HCT116 (cell line): ENCODE measurements around the gene PKNOX2. TPM values are rescaled to one million over a fixed set of nuclear protein-coding genes. Genes with fewer than 3 reads are reported as not detected.

Experiments used
- ATAC-seq: fragments of 200-7000 bp; cut with Tn5 transposase; 2 replicates; pipeline ENCODE4 v1.9.1; 2020; ENCODE audit warnings: mild to moderate bottlenecking, moderate library complexity
- BruUV-seq: library from RNA; stranded (reverse); fragments of 400-500 nt; replicated peaks from 2 replicates; lab custom pipeline; 2021; lab: Mats Ljungman, UMichigan
- CTCF ChIA-PET: fragments of 300-600 bp; sonication (Branson Sonifier 250); formaldehyde crosslinking; loops from one replicate; lab custom pipeline; 2021; ENCODE audit warnings: antibody characterized with exemption; lab: Charles Lee
- POLR2A ChIA-PET: fragments of 300-600, 350-600 bp; sonication (Branson Sonifier 250); formaldehyde crosslinking; loops from one replicate; lab custom pipeline; 2021; ENCODE audit warnings: antibody characterized with exemption; lab: Charles Lee
- RAD21 ChIA-PET, 2 experiments: fragments of 300-600 bp; sonication (Branson Sonifier 250); formaldehyde crosslinking; loops; one replicate each; lab custom pipeline; 2023; ENCODE audit warnings: low total read pairs in 2 of 2; ENCODE audit not compliant: uncharacterized antibody in 2 of 2, unreplicated experiment in 2 of 2, low non-redundant PET in 1 of 2; lab: Charles Lee
- DNase-seq: peaks from one replicate; pipeline ENCODE4 v3.0.0-alpha.2; 2010; ENCODE audit warnings: low read depth, low spot score
- H2AFZ ChIP-seq: fragments of 200-600 bp; shearing (Covaris generic), sonication (generic); 2 replicates; pipeline ENCODE4 v1.6.1; 2017; ENCODE audit warnings: low read depth, mixed run types, mixed read lengths, antibody characterized with exemption, low read length; ENCODE audit not compliant: poor library complexity, severe bottlenecking
- H3K27ac ChIP-seq: 2 replicates; pipeline ENCODE4 v1.5.1; 2012; ENCODE audit warnings: low read depth, low read length
- H3K27me3 ChIP-seq: fragments of 200-600 bp; sonication (generic); 2 replicates; pipeline ENCODE4 v1.6.1; 2016; ENCODE audit warnings: mixed run types, low read length, mixed read lengths; ENCODE audit not compliant: insufficient read depth
- H3K36me3 ChIP-seq, 2 experiments: fragments of 200-500 bp in 1 of 2; fragments of 200-600 bp in 1 of 2; sonication (Bioruptor generic) in 1 of 2; sonication (generic) in 1 of 2; 2 replicates each; pipeline versions ENCODE4 v1.5.1 to v1.6.1; 2014 to 2016; ENCODE audit warnings: low read length in 2 of 2, inconsistent platforms in 1 of 2, mixed read lengths in 1 of 2, mixed run types in 1 of 2; ENCODE audit not compliant: insufficient read depth in 2 of 2, control insufficient read depth in 1 of 2
- H3K4me1 ChIP-seq, 2 experiments: fragments of 200-600 bp in 1 of 2; sonication (generic) in 1 of 2; 2 replicates each; pipeline versions ENCODE4 v1.5.1 to v1.6.1; 2012 to 2017; ENCODE audit warnings: low read length in 2 of 2, inconsistent platforms in 1 of 2, mild to moderate bottlenecking in 1 of 2, mixed read lengths in 1 of 2, mixed run types in 1 of 2, moderate library complexity in 1 of 2; ENCODE audit not compliant: insufficient read depth in 2 of 2, control insufficient read depth in 1 of 2
- H3K4me2 ChIP-seq: fragments of 200-600 bp; sonication (generic); 2 replicates; pipeline ENCODE4 v1.6.1; 2017; ENCODE audit warnings: mixed run types, low read length, mixed read lengths
- H3K4me3 ChIP-seq, 2 experiments: fragments of 200-600 bp in 1 of 2; sonication (generic) in 1 of 2; replicated peaks in 1 of 2; 2 replicates each; pipeline ENCODE4 v1.5.1; 2011 to 2016; ENCODE audit warnings: low read length in 2 of 2, control low read depth in 1 of 2, low read depth in 1 of 2, mild to moderate bottlenecking in 1 of 2, mixed read lengths in 1 of 2, mixed run types in 1 of 2
- H3K79me2 ChIP-seq: fragments of 200-600 bp; sonication (generic); 2 replicates; pipeline ENCODE4 v1.6.1; 2017; ENCODE audit warnings: mild to moderate bottlenecking, mixed run types, low read length, moderate library complexity, mixed read lengths; ENCODE audit not compliant: insufficient read depth
- H3K9ac ChIP-seq: fragments of 200-600 bp; sonication (generic); 2 replicates; pipeline ENCODE4 v1.6.1; 2016; ENCODE audit warnings: low read length, mixed read lengths
- H3K9me2 ChIP-seq: fragments of 200-600 bp; sonication (generic), shearing (Covaris generic); 2 replicates; pipeline ENCODE4 v1.6.1; 2017; ENCODE audit warnings: mixed run types, mild to moderate bottlenecking, moderate library complexity; ENCODE audit not compliant: insufficient read depth
- H3K9me3 ChIP-seq, 2 experiments: fragments of 200-500 bp in 1 of 2; fragments of 200-600 bp in 1 of 2; sonication (Bioruptor generic) in 1 of 2; sonication (generic) in 1 of 2; 2 replicates each; pipeline ENCODE4 v1.6.1; 2014 to 2017; ENCODE audit warnings: low read length in 2 of 2, mixed read lengths in 2 of 2, inconsistent platforms in 1 of 2, low read depth in 1 of 2, mild to moderate bottlenecking in 1 of 2, mixed run types in 1 of 2, moderate library complexity in 1 of 2; ENCODE audit not compliant: control insufficient read depth in 1 of 2, insufficient read depth in 1 of 2
- H4K20me1 ChIP-seq: fragments of 200-600 bp; sonication (generic), shearing (Covaris generic); 2 replicates; pipeline ENCODE4 v1.6.1; 2017; ENCODE audit warnings: mixed run types, mild to moderate bottlenecking, moderate library complexity; ENCODE audit not compliant: insufficient read depth
- CEBPB ChIP-seq: IDR thresholded peaks from 2 replicates; pipeline ENCODE4 v1.6.1; 2012; ENCODE audit warnings: low read depth
- EGR1 ChIP-seq: IDR thresholded peaks from 2 replicates; pipeline ENCODE4 v1.6.1; 2012; ENCODE audit warnings: low read depth
- ELF1 ChIP-seq: IDR thresholded peaks from 2 replicates; pipeline ENCODE4 v1.6.1; 2012; ENCODE audit warnings: low read depth, borderline replicate concordance
- EZH2 ChIP-seq: fragments of 200-600 bp; sonication (generic); IDR thresholded peaks from 2 replicates; pipeline ENCODE4 v1.6.1; 2017; ENCODE audit warnings: antibody characterized with exemption, mixed run types
- EZH2phosphoT487 ChIP-seq: fragments of 200-600 bp; IDR thresholded peaks from 2 replicates; pipeline ENCODE4 v1.6.1; 2018; ENCODE audit warnings: antibody characterized with exemption, borderline replicate concordance
- FOSL1 ChIP-seq: IDR thresholded peaks from 2 replicates; pipeline ENCODE4 v1.6.1; 2012; ENCODE audit warnings: low read depth
- JUND ChIP-seq: IDR thresholded peaks from 2 replicates; pipeline ENCODE4 v1.6.1; 2012
- MAX ChIP-seq: IDR thresholded peaks from 2 replicates; pipeline ENCODE4 v1.6.1; 2012
- POLR2A ChIP-seq: IDR thresholded peaks from 2 replicates; pipeline ENCODE4 v1.7.0; 2011; ENCODE audit warnings: borderline replicate concordance; ENCODE audit not compliant: insufficient read depth, insufficient read length; ENCODE audit errors: extremely low read depth
- RAD21 ChIP-seq: IDR thresholded peaks from 2 replicates; pipeline ENCODE4 v1.6.1; 2012; ENCODE audit warnings: low read depth, mild to moderate bottlenecking
- SIN3A ChIP-seq: IDR thresholded peaks from 2 replicates; pipeline ENCODE4 v1.6.1; 2012; ENCODE audit warnings: low read depth
- SP1 ChIP-seq: IDR thresholded peaks from 2 replicates; pipeline ENCODE4 v1.6.1; 2012; ENCODE audit warnings: low read depth
- SRF ChIP-seq: IDR thresholded peaks from 2 replicates; pipeline ENCODE4 v1.6.1; 2012; ENCODE audit warnings: low read depth
- TCF7L2 ChIP-seq: IDR thresholded peaks from 2 replicates; pipeline ENCODE4 v1.7.0; 2011; ENCODE audit warnings: borderline replicate concordance, inconsistent platforms; ENCODE audit not compliant: insufficient read depth, insufficient read length; ENCODE audit errors: extremely low read depth
- ZBTB33 ChIP-seq: IDR thresholded peaks from 2 replicates; pipeline ENCODE4 v1.6.1; 2011; ENCODE audit warnings: mild to moderate bottlenecking, low read length, moderate library complexity; ENCODE audit not compliant: insufficient replicate concordance; ENCODE audit errors: extremely low read depth
- ZFX ChIP-seq: fragments of 450-650 bp; IDR thresholded peaks from 2 replicates; pipeline ENCODE4 v1.6.1; 2017
- ZNF274 ChIP-seq: fragments of 200-500 bp; sonication (Bioruptor generic); IDR thresholded peaks from 2 replicates; pipeline ENCODE4 v1.6.1; 2014; ENCODE audit warnings: mild to moderate bottlenecking, low read depth, low read length, inconsistent platforms
- intact Hi-C: fragments of 100-400 bp; cut with micrococcal nuclease; formaldehyde crosslinking; loops from 2 replicates; pipeline ENCODE4 v1.10.0; 2022
- total RNA-seq: library from RNA; stranded (reverse); gene quantifications from one replicate; pipeline ENCODE4 v1.2.1, GENCODE V29; 2021; ENCODE audit not compliant: unreplicated experiment
- TF ChIP-seq, protein P1 (sequence below): IDR thresholded peaks from 2 replicates; pipeline ENCODE4 v1.6.1; 2012; ENCODE audit warnings: low read depth
- TF ChIP-seq, protein P2 (sequence below): IDR thresholded peaks from 2 replicates; pipeline ENCODE4 v1.6.1; 2012
- TF ChIP-seq, protein P3 (sequence below), 3 experiments: fragments of 200-600 bp in 1 of 3; sonication (generic) in 1 of 3; IDR thresholded peaks in 2 of 3; conservative IDR thresholded peaks in 1 of 3; 2 replicates each; pipeline ENCODE4 v1.5.1; 2012 to 2017; ENCODE audit warnings: low read depth in 2 of 3, low read length in 2 of 3, antibody characterized with exemption in 1 of 3, borderline replicate concordance in 1 of 3, control low read depth in 1 of 3, mild to moderate bottlenecking in 1 of 3, mixed read lengths in 1 of 3, mixed run types in 1 of 3, moderate library complexity in 1 of 3; ENCODE audit not compliant: insufficient read depth in 1 of 3

PKNOX2 gene
- total RNA-seq, 1 experiment from 2014 or later, result 0.20 TPM

DNA sequence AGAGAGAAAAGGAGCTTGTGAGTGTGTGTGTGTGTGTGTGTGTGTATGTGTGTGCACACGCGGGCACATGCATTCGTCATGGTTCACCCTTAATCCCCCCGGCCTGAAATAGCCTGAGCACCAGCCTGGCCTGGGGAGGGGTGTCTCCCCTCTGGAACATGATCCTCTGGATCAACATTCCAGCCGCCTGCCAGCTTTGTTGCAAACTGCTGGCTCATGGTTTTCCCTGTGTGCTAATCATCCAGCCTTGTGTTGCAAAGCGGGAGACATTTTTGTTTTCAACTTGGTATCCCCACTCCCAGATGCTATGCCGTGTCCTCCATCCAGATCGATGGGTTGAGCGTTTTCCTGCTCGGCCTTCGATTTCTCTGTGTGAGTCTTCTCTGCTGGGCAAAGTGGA is 237.2 kb downstream of the PKNOX2 start:
- Histone ChIP-seq H3K27me3 (peaks cover 32% of the 10 kb centered on the region), H4K20me1 (no peaks in the 10 kb centered on the region), H3K4me3 (no peak overlapping the region), H3K4me1 (peaks cover 0 to 9% of the 10 kb centered on the region in 2 experiments; a peak in 2 of 4 replicates), H3K9ac (no peak overlapping the region), H3K27ac (no peak overlapping the region), H3K4me2 (no peak overlapping the region), H3K79me2 (no peaks in the 10 kb centered on the region), H2AFZ (no peak overlapping the region), H3K9me3 (no peaks in the 10 kb centered on the region), H3K36me3 (no peaks in the 10 kb centered on the region), H3K9me2 (no peaks in the 10 kb centered on the region)
- TF ChIP-seq, protein P1, sequence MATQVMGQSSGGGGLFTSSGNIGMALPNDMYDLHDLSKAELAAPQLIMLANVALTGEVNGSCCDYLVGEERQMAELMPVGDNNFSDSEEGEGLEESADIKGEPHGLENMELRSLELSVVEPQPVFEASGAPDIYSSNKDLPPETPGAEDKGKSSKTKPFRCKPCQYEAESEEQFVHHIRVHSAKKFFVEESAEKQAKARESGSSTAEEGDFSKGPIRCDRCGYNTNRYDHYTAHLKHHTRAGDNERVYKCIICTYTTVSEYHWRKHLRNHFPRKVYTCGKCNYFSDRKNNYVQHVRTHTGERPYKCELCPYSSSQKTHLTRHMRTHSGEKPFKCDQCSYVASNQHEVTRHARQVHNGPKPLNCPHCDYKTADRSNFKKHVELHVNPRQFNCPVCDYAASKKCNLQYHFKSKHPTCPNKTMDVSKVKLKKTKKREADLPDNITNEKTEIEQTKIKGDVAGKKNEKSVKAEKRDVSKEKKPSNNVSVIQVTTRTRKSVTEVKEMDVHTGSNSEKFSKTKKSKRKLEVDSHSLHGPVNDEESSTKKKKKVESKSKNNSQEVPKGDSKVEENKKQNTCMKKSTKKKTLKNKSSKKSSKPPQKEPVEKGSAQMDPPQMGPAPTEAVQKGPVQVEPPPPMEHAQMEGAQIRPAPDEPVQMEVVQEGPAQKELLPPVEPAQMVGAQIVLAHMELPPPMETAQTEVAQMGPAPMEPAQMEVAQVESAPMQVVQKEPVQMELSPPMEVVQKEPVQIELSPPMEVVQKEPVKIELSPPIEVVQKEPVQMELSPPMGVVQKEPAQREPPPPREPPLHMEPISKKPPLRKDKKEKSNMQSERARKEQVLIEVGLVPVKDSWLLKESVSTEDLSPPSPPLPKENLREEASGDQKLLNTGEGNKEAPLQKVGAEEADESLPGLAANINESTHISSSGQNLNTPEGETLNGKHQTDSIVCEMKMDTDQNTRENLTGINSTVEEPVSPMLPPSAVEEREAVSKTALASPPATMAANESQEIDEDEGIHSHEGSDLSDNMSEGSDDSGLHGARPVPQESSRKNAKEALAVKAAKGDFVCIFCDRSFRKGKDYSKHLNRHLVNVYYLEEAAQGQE, result no peak
- TF ChIP-seq MAX (no peak), FOSL1 (no peak), ZNF274 (no peak), CEBPB (no peak), TCF7L2 (no peak), ELF1 (no peak), RAD21 (no peak), JUND (no peak), EZH2 (no peak), ZFX (no peak), ZBTB33 (no peak), SRF (no peak), EGR1 (no peak), EZH2phosphoT487 (no peak), POLR2A (no peak), SIN3A (no peak), SP1 (no peak)
- TF ChIP-seq, protein P2, sequence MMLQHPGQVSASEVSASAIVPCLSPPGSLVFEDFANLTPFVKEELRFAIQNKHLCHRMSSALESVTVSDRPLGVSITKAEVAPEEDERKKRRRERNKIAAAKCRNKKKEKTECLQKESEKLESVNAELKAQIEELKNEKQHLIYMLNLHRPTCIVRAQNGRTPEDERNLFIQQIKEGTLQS, result no peak
- TF ChIP-seq, protein P3, sequence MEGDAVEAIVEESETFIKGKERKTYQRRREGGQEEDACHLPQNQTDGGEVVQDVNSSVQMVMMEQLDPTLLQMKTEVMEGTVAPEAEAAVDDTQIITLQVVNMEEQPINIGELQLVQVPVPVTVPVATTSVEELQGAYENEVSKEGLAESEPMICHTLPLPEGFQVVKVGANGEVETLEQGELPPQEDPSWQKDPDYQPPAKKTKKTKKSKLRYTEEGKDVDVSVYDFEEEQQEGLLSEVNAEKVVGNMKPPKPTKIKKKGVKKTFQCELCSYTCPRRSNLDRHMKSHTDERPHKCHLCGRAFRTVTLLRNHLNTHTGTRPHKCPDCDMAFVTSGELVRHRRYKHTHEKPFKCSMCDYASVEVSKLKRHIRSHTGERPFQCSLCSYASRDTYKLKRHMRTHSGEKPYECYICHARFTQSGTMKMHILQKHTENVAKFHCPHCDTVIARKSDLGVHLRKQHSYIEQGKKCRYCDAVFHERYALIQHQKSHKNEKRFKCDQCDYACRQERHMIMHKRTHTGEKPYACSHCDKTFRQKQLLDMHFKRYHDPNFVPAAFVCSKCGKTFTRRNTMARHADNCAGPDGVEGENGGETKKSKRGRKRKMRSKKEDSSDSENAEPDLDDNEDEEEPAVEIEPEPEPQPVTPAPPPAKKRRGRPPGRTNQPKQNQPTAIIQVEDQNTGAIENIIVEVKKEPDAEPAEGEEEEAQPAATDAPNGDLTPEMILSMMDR (IDR thresholded peaks at IDR 0.05 in 2 of 3, conservative IDR thresholded peaks at IDR 0.05 in 1 of 3; ENCODE audit: borderline replicate concordance in 1 of 3, insufficient read depth in 1 of 3, low read depth in 2 of 3, low read length in 2 of 3), result no peak
- ChIA-PET RAD21 (no interaction called here), POLR2A (no interaction called here), CTCF (no interaction called here)
- no TSS peak for BruUV-seq
- DNase-seq (no peak), ATAC-seq (no peak)
- intact Hi-C loops, result loop anchor here (10.0 kb wide), 1 partner anchor 257 kb away; no protein-coding TSS in a partner anchor
